Tibial nerve (tissue), 4 donors: Measurements from ENCODE around the gene ACTL9. TPM values are rescaled to one million over a fixed set of nuclear protein-coding genes. Genes with fewer than 3 reads are reported as not detected.

ENCODE experiments used
- DNase-seq, 2 donors: peaks; one replicate each; pipeline ENCODE4 v3.0.0-alpha.2; 2019; ENCODE audit warnings: low spot score in 2 of 2
- H3K27ac ChIP-seq, 4 donors: fragments of 200-600 bp; sonication (generic) in 3 of 4; one replicate each; pipeline ENCODE4 v1.5.1; 2017 to 2019; ENCODE audit warnings: mild to moderate bottlenecking in 1 of 4
- H3K27me3 ChIP-seq, 2 donors: fragments of 200-600 bp; sonication (generic) in 1 of 2; one replicate each; pipeline versions ENCODE4 v1.5.1 to v1.6.0; 2017 to 2019
- H3K36me3 ChIP-seq, 3 donors: fragments of 200-600 bp; sonication (generic); one replicate each; pipeline ENCODE4 v1.5.1; 2018 to 2019
- H3K4me1 ChIP-seq, 4 donors: fragments of 200-600 bp; sonication (generic) in 3 of 4; one replicate each; pipeline ENCODE4 v1.5.1; 2017 to 2019
- H3K4me3 ChIP-seq, 4 donors: fragments of 200-600 bp; sonication (generic) in 3 of 4; one replicate each; pipeline ENCODE4 v1.5.1; 2017 to 2019; ENCODE audit warnings: mild to moderate bottlenecking in 1 of 4, moderate library complexity in 1 of 4
- H3K9me3 ChIP-seq, 4 donors: fragments of 200-600 bp; sonication (generic) in 3 of 4; one replicate each; pipeline ENCODE4 v1.5.1; 2017 to 2019
- EP300 ChIP-seq, 2 donors: sonication (generic); formaldehyde crosslinking; IDR thresholded peaks; one replicate each; pipeline ENCODE4 v1.6.1; 2017; ENCODE audit warnings: antibody characterized with exemption in 2 of 2, mild to moderate bottlenecking in 1 of 2
- POLR2A ChIP-seq, 2 donors: fragments of 450-650 bp; IDR thresholded peaks; one replicate each; pipeline ENCODE4 v1.6.1; 2017; ENCODE audit warnings: antibody characterized with exemption in 2 of 2, mild to moderate bottlenecking in 2 of 2, moderate library complexity in 2 of 2
- WGBS, 2 donors: methylation state at CpG; one replicate each; pipeline ENCODE4 v1.1.5; 2018; 5-methylcytosine and 5-hydroxymethylcytosine counted together
- total RNA-seq, 4 donors: library from RNA; depleted of rRNA; stranded (reverse); fragments of >200 nt; gene quantifications; one replicate each; pipeline ENCODE4 v1.1.0, GENCODE V29; 2016
- TF ChIP-seq, protein P1 (sequence below), 5 experiments: fragments of 200-600 bp in 3 of 5; fragments of 450-650 bp in 2 of 5; sonication (generic) in 3 of 5; IDR thresholded peaks; one replicate each; pipeline ENCODE4 v1.5.1; 2016 to 2019; ENCODE audit warnings: antibody characterized with exemption in 5 of 5, mild to moderate bottlenecking in 3 of 5, moderate library complexity in 2 of 5

The ACTL9 gene
- total RNA-seq, 4 donors from 2014 or later = not detected

DNA sequence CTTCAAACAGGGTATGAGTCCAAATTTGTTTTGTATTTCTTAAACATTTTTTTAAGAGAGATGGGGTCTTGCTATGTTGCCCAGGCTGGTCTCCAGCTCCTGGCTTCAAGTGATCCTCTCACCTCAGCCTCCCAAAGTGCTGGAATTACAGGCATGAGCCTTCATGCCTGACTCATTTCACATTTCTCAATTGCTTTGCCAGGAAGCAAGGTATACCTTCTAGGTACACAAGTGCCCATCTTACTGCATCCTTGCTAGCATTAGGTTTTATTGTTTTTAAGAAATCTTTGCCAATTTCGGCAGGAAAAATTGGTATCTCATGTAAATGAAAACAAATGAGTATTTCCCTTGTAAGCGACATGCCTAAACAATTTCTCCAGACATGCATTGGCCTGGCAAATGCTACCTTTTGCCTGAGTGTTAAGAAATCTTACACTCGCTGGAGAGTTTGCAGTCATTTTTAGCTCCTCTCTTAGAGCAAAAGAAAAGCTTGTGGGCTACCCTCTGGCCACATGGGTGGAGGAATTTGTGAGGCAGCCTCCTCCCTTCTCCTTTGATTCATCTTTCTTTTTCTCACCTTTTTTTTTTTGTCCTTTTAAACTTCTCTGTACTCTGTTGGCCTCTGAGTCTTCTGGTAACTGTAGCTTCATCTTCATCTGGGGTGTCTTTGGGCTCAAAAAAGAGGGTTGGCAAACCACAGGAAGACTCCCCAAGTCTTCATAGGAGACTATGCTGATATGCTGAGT is 33.0 kb downstream of the ACTL9 start:
- peaks cover 0 to 5% of the 10 kb centered on the region in 2 donors for H3K27me3 ChIP-seq
- no peak for DNase-seq
- whole genome bisulfite sequencing, 2 donors = 80 to 88% methylated on average over 3 of the region's 3 CpGs
- no peak overlapping the region for H3K27ac ChIP-seq
- no peaks in the 10 kb centered on the region for H3K36me3 ChIP-seq
- no peaks in the 10 kb centered on the region for H3K4me1 ChIP-seq
- H3K9me3 ChIP-seq = peaks cover 0 to 10% (median 0%) of the 10 kb centered on the region in 4 donors
- H3K4me3 ChIP-seq = no peak overlapping the region
- TF ChIP-seq POLR2A (IDR thresholded peaks at IDR 0.05) (no peak), EP300 (IDR thresholded peaks at IDR 0.05) (no peak)
- TF ChIP-seq, protein P1, sequence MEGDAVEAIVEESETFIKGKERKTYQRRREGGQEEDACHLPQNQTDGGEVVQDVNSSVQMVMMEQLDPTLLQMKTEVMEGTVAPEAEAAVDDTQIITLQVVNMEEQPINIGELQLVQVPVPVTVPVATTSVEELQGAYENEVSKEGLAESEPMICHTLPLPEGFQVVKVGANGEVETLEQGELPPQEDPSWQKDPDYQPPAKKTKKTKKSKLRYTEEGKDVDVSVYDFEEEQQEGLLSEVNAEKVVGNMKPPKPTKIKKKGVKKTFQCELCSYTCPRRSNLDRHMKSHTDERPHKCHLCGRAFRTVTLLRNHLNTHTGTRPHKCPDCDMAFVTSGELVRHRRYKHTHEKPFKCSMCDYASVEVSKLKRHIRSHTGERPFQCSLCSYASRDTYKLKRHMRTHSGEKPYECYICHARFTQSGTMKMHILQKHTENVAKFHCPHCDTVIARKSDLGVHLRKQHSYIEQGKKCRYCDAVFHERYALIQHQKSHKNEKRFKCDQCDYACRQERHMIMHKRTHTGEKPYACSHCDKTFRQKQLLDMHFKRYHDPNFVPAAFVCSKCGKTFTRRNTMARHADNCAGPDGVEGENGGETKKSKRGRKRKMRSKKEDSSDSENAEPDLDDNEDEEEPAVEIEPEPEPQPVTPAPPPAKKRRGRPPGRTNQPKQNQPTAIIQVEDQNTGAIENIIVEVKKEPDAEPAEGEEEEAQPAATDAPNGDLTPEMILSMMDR (IDR thresholded peaks at IDR 0.05) = no peak

DNA sequence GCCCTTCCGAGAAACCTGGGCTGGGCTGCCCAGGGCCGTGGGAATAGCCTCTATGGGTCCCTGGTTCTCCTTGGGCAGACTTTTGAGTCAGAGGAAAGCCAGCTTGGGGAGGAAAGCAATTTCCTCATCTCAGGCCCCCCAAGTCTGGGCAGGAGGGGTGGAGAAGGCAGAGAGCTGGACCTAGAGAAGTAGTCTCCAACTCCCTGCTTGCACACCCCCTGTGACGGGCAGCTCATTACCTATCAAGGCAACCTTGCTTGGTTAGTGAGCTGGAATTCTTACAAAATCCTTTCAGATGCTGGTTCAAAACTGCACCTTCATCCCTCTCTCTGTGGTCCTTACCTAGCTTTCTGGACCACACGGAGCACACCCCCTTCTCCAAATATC is 33.9 kb downstream of the ACTL9 start:
- H3K9me3 ChIP-seq = peaks cover 0 to 10% (median 0%) of the 10 kb centered on the region in 4 donors
- WGBS, 2 donors = 57 to 84% methylated on average over 4 of the region's 4 CpGs
- no peak overlapping the region for H3K27ac ChIP-seq
- no peak for DNase-seq
- H3K27me3 ChIP-seq = peaks cover 0 to 5% of the 10 kb centered on the region in 2 donors
- H3K36me3 ChIP-seq = no peaks in the 10 kb centered on the region
- no peak overlapping the region for H3K4me3 ChIP-seq
- H3K4me1 ChIP-seq = no peaks in the 10 kb centered on the region
- TF ChIP-seq POLR2A (IDR thresholded peaks at IDR 0.05) (no peak), EP300 (IDR thresholded peaks at IDR 0.05) (no peak)
- TF ChIP-seq, protein P1 (IDR thresholded peaks at IDR 0.05) = no peak

DNA sequence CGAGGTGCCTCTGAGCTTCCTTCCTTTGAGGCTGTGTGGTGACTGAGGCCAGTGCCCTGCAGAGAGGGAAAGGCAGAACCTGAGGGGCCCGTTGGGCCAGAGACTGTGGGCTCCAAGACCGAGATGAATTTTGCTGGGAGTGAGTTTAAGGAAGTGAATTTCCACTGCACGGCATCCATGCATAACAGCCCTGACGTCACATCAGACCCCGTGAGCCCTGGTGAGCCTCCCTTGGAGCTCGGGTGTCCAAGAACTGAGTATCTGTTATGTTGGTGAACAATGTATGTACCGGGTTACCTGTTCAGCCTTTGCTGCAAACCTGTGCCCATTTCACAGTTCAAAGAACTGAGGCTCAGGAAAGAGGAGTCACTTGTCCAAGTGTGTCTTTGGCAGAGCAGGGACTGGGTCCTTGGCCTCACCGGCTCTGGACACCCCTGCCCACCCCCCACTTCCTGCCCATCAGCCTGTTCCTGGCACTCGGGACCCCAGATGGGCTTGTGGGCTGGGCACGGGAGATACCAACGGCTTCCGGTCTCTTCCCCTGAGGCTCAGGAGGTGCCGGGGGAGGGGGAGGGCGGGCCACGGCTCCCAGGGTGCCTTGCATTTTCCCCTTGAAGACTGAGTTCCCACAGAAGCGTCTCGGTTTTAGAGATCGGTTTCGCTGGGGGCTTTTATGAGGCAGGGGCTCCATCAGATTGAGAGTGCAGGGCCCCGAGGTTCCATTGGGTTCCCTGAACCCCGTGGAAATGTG is 34.5 kb downstream of the ACTL9 start:
- Histone ChIP-seq H3K4me1 (no peaks in the 10 kb centered on the region), H3K9me3 (peaks cover 0 to 10% (median 0%) of the 10 kb centered on the region in 4 donors), H3K36me3 (no peaks in the 10 kb centered on the region), H3K4me3 (no peak overlapping the region), H3K27me3 (peaks cover 0 to 9% of the 10 kb centered on the region in 2 donors), H3K27ac (no peak overlapping the region)
- TF ChIP-seq, protein P1 (IDR thresholded peaks at IDR 0.05) = no peak
- no peak for TF ChIP-seq POLR2A (IDR thresholded peaks at IDR 0.05)
- TF ChIP-seq EP300 (IDR thresholded peaks at IDR 0.05) = no peak
- DNase-seq = no peak
- WGBS, 2 donors = 35 to 37% methylated on average over 21 to 22 of the region's 22 CpGs

DNA sequence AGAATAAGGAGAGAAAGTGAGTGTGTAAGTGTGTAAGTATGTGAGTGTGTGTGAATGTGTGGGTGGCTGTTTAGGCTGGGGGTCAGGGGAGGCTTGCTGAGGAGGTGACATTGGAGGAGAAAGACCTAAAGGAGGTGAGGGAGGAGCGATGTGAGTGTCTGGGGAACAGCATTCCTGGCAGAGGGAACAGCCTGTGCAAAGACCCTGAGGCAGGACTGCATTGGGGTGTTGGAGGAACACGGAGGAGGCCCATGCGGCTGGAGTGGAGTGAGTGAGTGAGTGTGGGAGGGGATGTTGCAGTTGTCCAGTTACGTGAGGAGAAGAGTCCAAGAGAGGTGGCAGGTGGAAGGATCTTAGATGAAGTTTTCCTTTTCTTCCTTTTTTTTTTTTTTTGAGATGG is 36.3 kb downstream of the ACTL9 start:
- TF ChIP-seq, protein P1 (IDR thresholded peaks at IDR 0.05) = no peak
- TF ChIP-seq EP300 (IDR thresholded peaks at IDR 0.05) (no peak), POLR2A (IDR thresholded peaks at IDR 0.05) (no peak)
- Histone ChIP-seq H3K27ac (no peak overlapping the region), H3K4me1 (no peaks in the 10 kb centered on the region), H3K27me3 (peaks cover 0 to 9% of the 10 kb centered on the region in 2 donors), H3K9me3 (no peaks in the 10 kb centered on the region), H3K36me3 (no peaks in the 10 kb centered on the region), H3K4me3 (no peak overlapping the region)
- DNase-seq = no peak
- 80% methylated on average over 4 of the region's 4 CpGs for WGBS, 2 donors

DNA sequence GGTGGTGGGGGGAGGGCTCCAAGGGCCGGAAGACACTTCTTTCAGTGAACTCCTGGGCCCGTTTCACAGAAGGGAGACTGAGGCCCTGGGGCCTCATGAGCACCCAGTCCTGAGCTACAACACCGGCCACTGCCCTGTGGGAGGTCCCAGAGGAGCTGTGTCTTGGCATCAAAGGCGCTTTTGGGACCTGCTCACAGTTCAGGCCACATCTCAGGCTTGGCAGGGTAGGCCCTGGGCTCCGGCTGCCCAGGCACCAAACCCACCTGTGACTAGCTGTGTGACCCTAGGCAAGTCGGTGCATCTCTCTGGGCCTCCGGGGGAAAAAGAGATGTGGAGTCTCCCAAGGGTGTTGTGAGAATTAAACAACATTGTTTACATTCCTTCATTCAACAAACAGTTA is 38.7 kb downstream of the ACTL9 start:
- Histone ChIP-seq H3K4me3 (no peak overlapping the region), H3K36me3 (no peaks in the 10 kb centered on the region), H3K4me1 (no peaks in the 10 kb centered on the region), H3K27me3 (peaks cover 0 to 9% of the 10 kb centered on the region in 2 donors), H3K27ac (no peak overlapping the region), H3K9me3 (no peaks in the 10 kb centered on the region)
- 56 to 66% methylated on average over 5 to 7 of the region's 7 CpGs for WGBS, 2 donors
- no peak for TF ChIP-seq EP300 (IDR thresholded peaks at IDR 0.05)
- TF ChIP-seq, protein P1 (IDR thresholded peaks at IDR 0.05) = no peak
- no peak for TF ChIP-seq POLR2A (IDR thresholded peaks at IDR 0.05)
- DNase-seq = no peak
